ENCODE results near the gene HCN2. TPM values are rescaled to one million over a fixed set of nuclear protein-coding genes. Genes with fewer than 3 reads are reported as not detected.

The HCN2 gene
- total RNA-seq, 3 donors from 2014 or later (not counting 1 experiment from before 2014, with no cell fraction given): 0.96 to 1.6 (median 1.1) TPM

- H3K27me3 ChIP-seq (ENCODE audit: control insufficient read depth, insufficient read depth, low read length): no peaks in the 10 kb centered on the region
- WGBS (ENCODE audit: insufficient coverage): 93% methylated on average over 49 of the region's 53 CpGs
- Mint-ChIP-seq H3K27ac (no peak overlapping the region), H3K4me1 (peaks cover 0 to 4% of the 10 kb centered on the region in 2 donors), H3K4me3 (no peak overlapping the region), H3K9me3 (no peaks in the 10 kb centered on the region), H3K27me3 (ENCODE audit: low read depth in 2 of 2) (no peaks in the 10 kb centered on the region), H3K36me3 (no peaks in the 10 kb centered on the region)
- no peak for TF ChIP-seq CTCF (IDR thresholded peaks at IDR 0.05)
- ATAC-seq (no peak), DNase-seq (no peak)
- H3K4me1 ChIP-seq (ENCODE audit: control insufficient read depth, insufficient read depth, low read length): peaks cover 25% of the 10 kb centered on the region
- H3K9me3 ChIP-seq (ENCODE audit: control insufficient read depth, insufficient read depth, low read length): no peaks in the 10 kb centered on the region
- no peak overlapping the region for H3K27ac ChIP-seq (ENCODE audit: low read length)
- H3K4me3 ChIP-seq (ENCODE audit: low read length): no peak overlapping the region
- intact Hi-C loops (cut with micrococcal nuclease): no loop called here
- peaks cover 65% of the 10 kb centered on the region for H3K36me3 ChIP-seq (ENCODE audit: control insufficient read depth, insufficient read depth, low read length)
Observed at GRCh38 chr19:648904-649801, 59.5 kb downstream of the HCN2 start.

GRCh38 chr19:650121-650520 lies 60.4 kb downstream of the HCN2 start:
- no peaks in the 10 kb centered on the region for H3K27me3 Mint-ChIP-seq (ENCODE audit: low read depth in 2 of 2)
- DNase-seq: no peak
- no peak overlapping the region for H3K4me3 Mint-ChIP-seq
- no peaks in the 10 kb centered on the region for H3K9me3 Mint-ChIP-seq
- Histone ChIP-seq H3K9me3 (ENCODE audit: control insufficient read depth, insufficient read depth, low read length) (no peaks in the 10 kb centered on the region), H3K4me3 (ENCODE audit: low read length) (no peak overlapping the region), H3K27me3 (ENCODE audit: control insufficient read depth, insufficient read depth, low read length) (no peaks in the 10 kb centered on the region), H3K36me3 (ENCODE audit: control insufficient read depth, insufficient read depth, low read length) (peaks cover 65% of the 10 kb centered on the region), H3K4me1 (ENCODE audit: control insufficient read depth, insufficient read depth, low read length) (peaks cover 32% of the 10 kb centered on the region), H3K27ac (ENCODE audit: low read length) (no peak overlapping the region)
- no peaks in the 10 kb centered on the region for H3K36me3 Mint-ChIP-seq
- H3K27ac Mint-ChIP-seq: no peak overlapping the region
- H3K4me1 Mint-ChIP-seq: peaks cover 6 to 11% of the 10 kb centered on the region in 2 donors
- intact Hi-C loops (cut with micrococcal nuclease): no loop called here
- 96% methylated on average over 11 of the region's 11 CpGs for WGBS (ENCODE audit: insufficient coverage)
- ATAC-seq: no peak
- TF ChIP-seq CTCF (IDR thresholded peaks at IDR 0.05): no peak

- Mint-ChIP-seq H3K36me3 (no peaks in the 10 kb centered on the region), H3K9me3 (no peaks in the 10 kb centered on the region), H3K4me1 (peaks cover 18 to 20% of the 10 kb centered on the region in 2 donors), H3K4me3 (no peak overlapping the region), H3K27me3 (ENCODE audit: low read depth in 2 of 2) (no peaks in the 10 kb centered on the region), H3K27ac (no peak overlapping the region)
- Histone ChIP-seq H3K4me1 (ENCODE audit: control insufficient read depth, insufficient read depth, low read length) (peaks cover 43% of the 10 kb centered on the region), H3K27ac (ENCODE audit: low read length) (no peak overlapping the region), H3K9me3 (ENCODE audit: control insufficient read depth, insufficient read depth, low read length) (no peaks in the 10 kb centered on the region), H3K27me3 (ENCODE audit: control insufficient read depth, insufficient read depth, low read length) (no peaks in the 10 kb centered on the region), H3K4me3 (ENCODE audit: low read length) (no peak overlapping the region), H3K36me3 (ENCODE audit: control insufficient read depth, insufficient read depth, low read length) (peaks cover 69% of the 10 kb centered on the region)
- intact Hi-C loops (cut with micrococcal nuclease): no loop called here
- no peak for ATAC-seq
- WGBS (ENCODE audit: insufficient coverage): 96% methylated on average over 58 of the region's 58 CpGs
- TF ChIP-seq CTCF (IDR thresholded peaks at IDR 0.05): no peak
- no peak for DNase-seq
Observed at GRCh38 chr19:651114-651818, 61.6 kb downstream of the HCN2 start.

Measured in natural killer cell (primary cell).